T-helper 2 cell treated with Interferon-gamma antibody and Interleukin-4, amounts not matched to agents 100 ng/mL and 5 ng/mL, for 36 hours (primary cell): ENCODE data around the gene ATP1A1. TPM values are rescaled to one million over a fixed set of nuclear protein-coding genes. Genes with fewer than 3 reads are reported as not detected.

Source experiments
- intact Hi-C: fragments of 100-400 bp; cut with micrococcal nuclease; formaldehyde crosslinking; loops from one replicate; pipeline ENCODE4 v1.15.1; 2023
- total RNA-seq: library from RNA; stranded (reverse); gene quantifications from 2 replicates; pipeline ENCODE4 v1.2.3, GENCODE V29; 2022

The ATP1A1 gene
- total RNA-seq, 1 donor from 2014 or later, result 223 TPM

- intact Hi-C loops, result no loop called here
Measured at GRCh38 chr1:116433275-116434257, 60.5 kb downstream of the ATP1A1 start.

- intact Hi-C loops, result no loop called here
Measured at GRCh38 chr1:116434849-116435248, 61.8 kb downstream of the ATP1A1 start.

GRCh38 chr1:116435806-116436610 lies 63.0 kb downstream of the ATP1A1 start:
- intact Hi-C loops, result no loop called here

GRCh38 chr1:116436611-116436970 lies 63.5 kb downstream of the ATP1A1 start:
- intact Hi-C loops, result no loop called here

GRCh38 chr1:116439701-116440100 lies 66.7 kb downstream of the ATP1A1 start:
- intact Hi-C loops, result no loop called here

- intact Hi-C loops, result no loop called here
Measured at GRCh38 chr1:116440731-116441130, 67.7 kb downstream of the ATP1A1 start.

- intact Hi-C loops, result no loop called here
Measured at GRCh38 chr1:116445534-116445933, 72.5 kb downstream of the ATP1A1 start.

- intact Hi-C loops, result no loop called here
Measured at GRCh38 chr1:116446686-116447085, 73.6 kb downstream of the ATP1A1 start.

GRCh38 chr1:116448785-116449385 lies 75.8 kb downstream of the ATP1A1 start:
- intact Hi-C loops, result no loop called here

GRCh38 chr1:116449578-116449977 lies 76.5 kb downstream of the ATP1A1 start:
- intact Hi-C loops, result no loop called here

GRCh38 chr1:116451702-116452101 lies 78.7 kb downstream of the ATP1A1 start:
- intact Hi-C loops, result no loop called here

GRCh38 chr1:116453481-116453880 lies 80.4 kb downstream of the ATP1A1 start:
- intact Hi-C loops, result no loop called here

- intact Hi-C loops, result no loop called here
Measured at GRCh38 chr1:116453906-116454305, 80.9 kb downstream of the ATP1A1 start.

Other genes starting within 250 kb of the ATP1A1 start
- 37.1 and 38.1 TPM in 2 replicates for gene CD58, start 197.8 kb downstream of the ATP1A1 start, total RNA-seq